NB4 (cell line): ENCODE measurements around the gene PTPN20.
"Not testable (repeated sequence)": the region's sequence is repeated elsewhere in the genome, so short reads cannot be mapped to it uniquely, and the experiment has no call there.

Source experiments
- DNase-seq: peaks from one replicate; pipeline ENCODE4 v3.0.0; 2010; ENCODE audit warnings: low read depth
- H3K4me3 ChIP-seq: one replicate; pipeline ENCODE4 v1.5.1; 2011; ENCODE audit warnings: mild to moderate bottlenecking, low read depth, low read length, moderate library complexity
- CTCF ChIP-seq: IDR thresholded peaks from one replicate; pipeline ENCODE4 v1.5.1; 2012; ENCODE audit warnings: low read depth, low read length
- MAX ChIP-seq: IDR thresholded peaks from 2 replicates; pipeline ENCODE4 v1.6.1; 2011; ENCODE audit warnings: low read depth, low read length
- MYC ChIP-seq: IDR thresholded peaks from 2 replicates; pipeline ENCODE4 v1.6.1; 2011; ENCODE audit warnings: low read depth, low read length
- POLR2A ChIP-seq: IDR thresholded peaks from 2 replicates; pipeline ENCODE4 v1.6.1; 2011; ENCODE audit warnings: mild to moderate bottlenecking; ENCODE audit not compliant: insufficient read length; ENCODE audit errors: extremely low read depth

Gene PTPN20

GRCh38 chr10:46941091-46941490 lies 29.9 kb downstream of the PTPN20 start:
- DNase-seq, H3K4me3 ChIP-seq: not testable (repeated sequence)

GRCh38 chr10:46948687-46949518 lies 37.7 kb downstream of the PTPN20 start:
- not testable (repeated sequence) for H3K4me3 ChIP-seq, DNase-seq

- H3K4me3 ChIP-seq, DNase-seq: not testable (repeated sequence)
These were observed 41.3 kb downstream of the PTPN20 start for GRCh38 chr10:46952540-46952939.

GRCh38 chr10:46960742-46961141 lies 49.5 kb downstream of the PTPN20 start:
- not testable (repeated sequence) for DNase-seq, H3K4me3 ChIP-seq

- H3K4me3 ChIP-seq, DNase-seq: not testable (repeated sequence)
These were observed 52.1 kb downstream of the PTPN20 start for GRCh38 chr10:46963356-46963755.

- not testable (repeated sequence) for H3K4me3 ChIP-seq, DNase-seq
These were observed 55.8 kb downstream of the PTPN20 start for GRCh38 chr10:46967013-46967412.

- DNase-seq, result not testable (repeated sequence)
These were observed 69.0 kb downstream of the PTPN20 start for GRCh38 chr10:46980223-46980622.

GRCh38 chr10:46987233-46987924 lies 76.2 kb downstream of the PTPN20 start:
- not testable (repeated sequence) for DNase-seq, H3K4me3 ChIP-seq

More at GRCh38 chr10:46980223-46980622, 69.0 kb downstream of the PTPN20 start:
- H3K4me3 ChIP-seq, result not testable (repeated sequence)

GRCh38 chr10:46992803-46993561 lies 81.8 kb downstream of the PTPN20 start:
- H3K4me3 ChIP-seq, result no peak overlapping the region
- peak; percentile 63 for DNase-seq
- TF ChIP-seq CTCF (peak; percentile 69), POLR2A (no peak), MYC (peak; percentile 88), MAX (peak; percentile 93)

- no peak for DNase-seq
- TF ChIP-seq MYC (no peak), CTCF (no peak), MAX (no peak), POLR2A (no peak)
- H3K4me3 ChIP-seq, result no peak overlapping the region
These were observed 84.0 kb downstream of the PTPN20 start for GRCh38 chr10:46995234-46995633.
